Measurements from ENCODE around the gene FABP3.

The FABP3 gene

DNA sequence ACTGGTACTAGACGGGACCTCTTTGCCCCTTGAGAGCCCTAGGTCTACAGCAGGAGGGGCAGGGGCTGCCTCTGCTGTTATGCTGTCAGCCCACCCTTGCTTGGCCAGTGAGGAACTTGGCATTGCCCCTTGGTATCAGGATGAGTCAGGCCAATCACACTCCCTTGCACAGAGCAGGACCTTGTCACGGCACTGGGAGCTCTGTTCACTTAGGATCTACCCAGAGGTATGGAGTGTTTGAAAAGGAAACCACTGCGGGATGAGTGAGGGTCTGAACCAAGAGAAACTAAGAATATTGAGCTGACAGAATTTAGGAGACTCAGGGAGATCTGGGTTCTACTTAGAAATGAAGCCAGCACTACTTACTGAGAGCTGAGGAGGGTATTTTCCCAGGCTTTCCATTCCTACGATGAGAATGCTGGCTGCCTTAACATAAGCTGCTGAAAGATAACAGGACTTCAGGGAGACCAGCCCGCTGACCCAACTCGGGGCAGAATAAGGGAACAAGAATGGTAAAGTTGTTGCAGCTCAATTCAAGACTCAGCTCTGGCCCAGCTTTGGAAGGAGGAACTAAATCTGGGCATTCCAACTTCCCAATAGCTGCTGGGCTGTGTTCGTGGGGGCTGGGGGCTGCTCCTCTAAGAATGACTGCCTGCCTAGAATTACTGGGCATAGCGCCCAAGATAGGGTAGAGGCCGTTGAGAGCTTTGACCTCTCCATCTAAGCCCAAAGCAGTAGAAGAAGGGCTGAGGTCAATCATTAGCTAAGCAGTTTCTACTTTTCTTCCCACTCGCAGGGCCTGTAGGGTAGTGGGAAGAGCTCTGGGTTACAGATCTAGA lies 1.5 kb downstream of the FABP3 start:
- DNase-seq = no peak

GRCh38 chr1:31370565-31370964 lies 2.3 kb downstream of the FABP3 start:
- no peak for DNase-seq

DNA sequence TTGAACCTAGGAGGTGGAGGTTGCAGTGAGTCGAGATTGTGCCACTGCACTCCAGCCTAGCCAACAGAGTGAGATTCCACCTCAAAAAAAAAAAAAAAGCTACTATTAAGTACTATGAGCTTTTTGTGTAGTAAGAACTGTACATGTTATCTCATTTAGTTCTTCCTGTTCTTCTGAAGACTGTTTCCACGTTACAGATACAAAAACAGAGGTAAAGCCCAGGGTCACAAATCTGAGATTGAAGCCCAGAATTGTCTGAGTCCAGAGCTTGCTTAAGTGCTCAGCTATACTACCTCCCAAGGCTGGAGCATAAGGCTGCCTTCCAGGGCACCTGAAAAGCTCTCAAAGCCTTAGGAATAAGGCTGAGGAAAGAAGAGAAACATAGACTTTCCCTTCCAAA lies 2.9 kb downstream of the FABP3 start:
- DNase-seq = no peak

GRCh38 chr1:31368611-31369107 lies 4.2 kb downstream of the FABP3 start:
- DNase-seq = no peak

GRCh38 chr1:31366796-31367195 lies 6.1 kb downstream of the FABP3 start:
- DNase-seq = no peak

GRCh38 chr1:31364561-31365250 lies 8.2 kb downstream of the FABP3 start:
- no peak for DNase-seq

- DNase-seq = no peak
Observed at GRCh38 chr1:31362032-31362431, 10.8 kb downstream of the FABP3 start.

- no peak for DNase-seq
Observed at GRCh38 chr1:31361607-31362006, 11.3 kb downstream of the FABP3 start.

GRCh38 chr1:31356427-31356826 lies 16.4 kb downstream of the FABP3 start:
- no peak for DNase-seq

- DNase-seq = no peak
Observed at GRCh38 chr1:31354283-31354682, 18.6 kb downstream of the FABP3 start.

DNA sequence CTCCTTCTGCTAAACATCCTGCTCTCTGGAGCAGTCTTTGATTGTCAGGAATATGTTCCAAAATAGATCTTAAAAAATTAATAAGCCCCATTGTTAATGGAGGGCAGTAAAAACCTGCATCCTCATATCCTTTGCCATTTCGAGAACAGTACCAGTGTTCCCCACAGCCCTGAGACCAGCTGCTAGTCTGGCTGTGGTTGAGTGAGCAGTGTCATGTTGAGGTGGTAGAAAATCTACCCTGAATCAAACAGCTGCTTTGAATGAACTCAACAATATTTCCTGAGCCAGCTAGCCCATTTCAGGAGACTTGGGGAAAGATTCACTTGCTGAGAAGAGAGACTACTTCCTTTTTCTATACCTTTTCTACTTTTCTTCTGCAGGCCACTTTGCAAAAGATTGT lies 24.4 kb downstream of the FABP3 start:
- no peak for DNase-seq

DNA sequence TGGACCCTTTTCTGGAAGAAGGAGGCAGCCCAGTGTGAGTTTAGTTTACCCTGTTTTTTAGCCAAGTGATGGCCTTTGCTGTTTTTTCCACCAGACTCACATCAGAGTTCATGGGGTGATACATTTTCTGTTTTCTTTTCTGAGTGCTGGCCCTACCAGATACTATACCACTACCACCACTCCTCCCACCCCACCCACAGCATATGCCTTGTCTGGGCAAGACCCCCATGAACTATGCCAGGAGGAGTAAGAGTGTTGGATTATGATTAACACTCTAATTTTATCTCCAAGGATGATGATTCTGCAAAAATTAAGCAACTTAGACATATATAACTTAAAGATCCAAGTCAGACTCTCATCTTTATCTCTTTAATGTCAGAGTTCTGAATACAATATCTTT lies 26.1 kb downstream of the FABP3 start:
- no peak for DNase-seq

DNA sequence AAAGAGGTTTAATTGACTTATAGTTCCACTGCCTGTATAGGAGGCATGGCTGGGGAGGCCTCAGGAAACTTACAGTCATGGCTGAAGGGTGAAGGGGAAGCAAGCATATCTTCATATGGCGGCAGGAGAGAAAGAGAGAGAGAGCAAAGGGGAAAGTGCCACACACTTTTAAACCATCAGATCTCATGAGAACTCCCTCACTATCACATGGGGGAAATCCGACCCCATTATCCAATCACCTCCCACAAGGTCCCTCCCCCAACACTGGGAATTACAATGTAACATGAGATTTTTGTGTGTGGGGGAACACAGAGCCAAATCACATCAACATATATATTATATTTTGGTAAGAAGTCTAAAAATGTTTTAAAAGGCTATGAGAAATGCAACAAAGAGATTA lies 27.2 kb downstream of the FABP3 start:
- DNase-seq = no peak

- no peak for DNase-seq
Observed at GRCh38 chr1:31344503-31344902, 28.4 kb downstream of the FABP3 start.

- DNase-seq = no peak
Observed at GRCh38 chr1:31336687-31337467, 36.0 kb downstream of the FABP3 start.

DNA sequence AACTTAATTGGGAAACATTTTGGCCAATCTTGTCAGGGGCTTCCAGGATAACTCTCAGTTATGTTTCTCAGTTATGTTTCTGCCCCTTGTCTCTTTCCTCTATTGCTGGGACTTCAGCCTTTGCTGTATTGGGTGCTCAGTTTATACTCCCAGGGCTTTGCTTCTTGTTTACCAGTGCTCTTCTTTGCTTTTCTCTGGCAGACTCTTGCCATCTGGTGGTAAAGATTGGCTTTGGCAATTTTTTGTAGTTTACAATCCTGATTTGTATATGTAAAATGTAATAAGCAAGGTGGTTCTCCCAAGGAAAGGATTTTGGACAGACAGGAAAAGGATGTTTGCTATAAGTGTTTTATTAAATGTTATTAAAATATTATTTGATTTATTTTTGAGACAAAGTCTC lies 37.9 kb downstream of the FABP3 start:
- peak; percentile 8 for DNase-seq

DNA sequence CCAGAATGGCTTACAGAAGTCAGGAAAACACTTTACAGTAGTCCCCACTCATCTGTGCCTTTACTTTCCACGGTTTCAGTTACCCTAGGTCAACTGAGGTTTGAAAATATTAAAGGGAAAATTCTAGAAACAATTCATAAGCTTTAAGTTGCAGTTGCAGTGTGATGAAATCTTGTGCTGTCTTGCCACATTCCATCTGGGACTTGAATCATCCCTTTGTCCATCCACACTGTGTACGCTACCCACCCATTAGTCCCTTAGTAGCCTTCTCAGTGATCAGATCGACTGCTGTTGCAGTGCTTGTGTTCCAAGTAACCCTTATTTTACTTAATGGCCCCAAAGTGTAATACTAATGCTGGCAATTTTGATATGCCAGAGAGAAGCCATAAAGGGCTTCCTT lies 45.5 kb downstream of the FABP3 start:
- no peak for DNase-seq

- DNase-seq = no peak
Observed at GRCh38 chr1:31326461-31326860, 46.4 kb downstream of the FABP3 start.

DNA sequence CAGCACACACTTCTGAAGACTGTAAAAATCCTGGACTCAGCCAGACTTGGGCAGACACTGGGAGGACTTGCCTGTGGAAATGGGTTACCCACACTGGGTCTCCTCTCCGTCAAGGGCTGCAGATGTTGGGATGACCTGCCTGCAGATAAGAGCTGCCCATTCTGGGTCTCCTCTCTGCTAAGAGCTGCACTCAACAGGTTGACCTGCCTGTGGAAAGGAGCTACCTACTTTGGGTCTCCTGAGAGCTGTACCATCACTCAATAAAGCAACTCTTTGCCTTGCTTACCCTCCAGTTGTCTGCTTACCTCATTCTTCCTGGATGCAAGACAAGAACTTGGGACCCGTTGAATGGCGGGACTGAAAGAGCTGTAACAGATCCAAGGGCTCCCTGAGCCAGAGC lies 47.9 kb downstream of the FABP3 start:
- DNase-seq = no peak

- DNase-seq = no peak
Observed at GRCh38 chr1:31324093-31324492, 48.8 kb downstream of the FABP3 start.

DNA sequence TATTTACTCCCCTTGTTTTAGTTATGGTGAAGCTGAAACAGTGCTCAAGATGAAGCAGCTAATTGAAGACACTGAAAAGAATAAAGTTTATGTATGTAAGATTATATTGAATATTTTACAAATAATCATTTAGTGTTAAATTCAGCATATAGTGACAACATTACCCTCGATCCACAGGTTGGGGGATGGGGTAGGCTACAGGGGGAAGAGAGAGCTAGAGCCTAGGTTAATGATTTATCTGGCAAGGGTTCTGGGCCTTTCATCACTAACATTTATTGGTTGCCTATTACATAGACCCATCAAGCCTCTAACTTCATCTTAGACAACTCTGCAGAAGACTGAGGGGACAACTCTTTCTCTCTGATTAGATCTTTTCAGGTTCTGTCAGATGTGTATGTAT lies 54.7 kb downstream of the FABP3 start:
- DNase-seq = no peak

DNA sequence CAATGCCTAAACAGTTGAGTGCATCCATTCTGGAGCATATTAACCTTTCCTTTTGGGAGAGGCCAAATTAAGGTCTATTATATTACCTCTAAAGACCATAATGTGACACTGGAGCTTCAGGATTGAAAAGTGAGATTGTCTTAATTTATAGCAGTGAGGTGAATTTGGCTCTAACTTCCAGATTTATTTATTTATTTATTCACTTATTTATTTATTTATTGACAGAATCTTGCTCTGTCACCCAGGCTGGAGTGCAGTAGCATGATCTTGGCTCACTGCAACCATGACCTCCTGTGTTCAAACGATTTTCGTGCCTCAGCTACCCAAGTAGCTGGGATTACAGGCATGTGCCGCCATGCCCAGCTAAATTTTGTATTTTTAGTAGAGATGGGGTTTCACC lies 57.0 kb downstream of the FABP3 start:
- no peak for DNase-seq
